Measurements from ENCODE around the gene DDX4.

DNA sequence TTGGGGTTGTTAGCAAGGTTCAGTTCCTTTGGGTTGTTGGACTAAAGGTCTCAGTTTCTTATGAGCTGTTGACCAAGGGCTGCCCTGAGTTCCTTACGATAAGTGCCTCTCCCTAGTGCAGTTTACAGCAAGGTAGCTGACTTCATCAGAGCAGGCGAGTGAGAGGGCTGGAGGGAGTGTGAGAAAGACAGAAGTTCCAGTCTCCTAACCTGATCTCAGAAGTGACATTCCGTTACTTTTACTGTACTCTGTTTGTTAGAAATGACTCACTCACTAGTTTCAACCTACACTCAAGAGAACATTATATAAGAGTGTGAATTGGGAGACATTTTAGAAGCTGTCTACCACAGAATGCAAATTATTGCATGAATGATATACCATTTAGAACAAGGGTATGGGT, 92.1 kb downstream of the DDX4 start:
- TF ChIP-seq SIN3A (IDR thresholded peaks at IDR 0.05; ENCODE audit: borderline replicate concordance, insufficient read depth, low read length) (no peak), POLR2AphosphoS5 (IDR thresholded peaks at IDR 0.05; ENCODE audit: low read depth, low read length) (no peak)

Data from PFSK-1 (cell line).